PFSK-1 (cell line): ENCODE data around the gene SYNDIG1.

Experiments used
- POLR2AphosphoS5 ChIP-seq: IDR thresholded peaks from 2 replicates; pipeline ENCODE4 v1.6.1; 2012; ENCODE audit warnings: low read depth, mild to moderate bottlenecking, control low read depth, low read length, moderate library complexity
- TAF1 ChIP-seq: IDR thresholded peaks from 2 replicates; pipeline ENCODE4 v1.6.1; 2012; ENCODE audit warnings: low read length, control low read depth, borderline replicate concordance; ENCODE audit not compliant: insufficient read depth

- no peak for TF ChIP-seq TAF1
- TF ChIP-seq POLR2AphosphoS5 = no peak
These were observed 224.8 kb downstream of the SYNDIG1 start for GRCh38 chr20:24694157-24694726.
